Caco-2 (cell line): ENCODE measurements around the gene MTCH2. TPM values are rescaled to one million over a fixed set of nuclear protein-coding genes. Genes with fewer than 3 reads are reported as not detected.

Source experiments
- BruUV-seq: library from RNA; stranded (reverse); fragments of 400-500 nt; replicated peaks from 2 replicates; lab custom pipeline; 2021; lab: Mats Ljungman, UMichigan
- CTCF ChIA-PET: fragments of 300-600 bp; sonication (Branson Sonifier 250); formaldehyde crosslinking; loops from one replicate; lab custom pipeline; 2022; ENCODE audit warnings: antibody characterized with exemption; lab: Charles Lee
- POLR2A ChIA-PET: fragments of 300-600 bp; sonication (Branson Sonifier 250); formaldehyde crosslinking; loops from one replicate; lab custom pipeline; 2022; ENCODE audit warnings: antibody characterized with exemption; lab: Charles Lee
- DNase-seq, 2 experiments: peaks; one replicate each; pipeline versions ENCODE4 v3.0.0 to v3.0.0-alpha.2; 2020 to 2022
- H3K27me3 ChIP-seq: replicated peaks from 2 replicates; pipeline ENCODE4 v1.6.0; 2011; ENCODE audit warnings: low read length; ENCODE audit not compliant: control insufficient read depth, insufficient read depth
- H3K36me3 ChIP-seq: 2 replicates; pipeline ENCODE4 v1.5.1; 2011; ENCODE audit warnings: low read length; ENCODE audit not compliant: control insufficient read depth, insufficient read depth
- H3K4me1 ChIP-seq: fragments of 250-450 bp; sonication (Bioruptor Pico); 2 replicates; pipeline ENCODE4 v1.5.1; 2020; ENCODE audit warnings: mild to moderate bottlenecking
- H3K4me3 ChIP-seq: 2 replicates; pipeline ENCODE4 v1.5.1; 2011; ENCODE audit warnings: low read depth, mild to moderate bottlenecking, control low read depth, low read length
- H3K9me3 ChIP-seq: fragments of 250-450 bp; sonication (Bioruptor Pico); 2 replicates; pipeline ENCODE4 v1.5.1; 2020; ENCODE audit warnings: mild to moderate bottlenecking, moderate library complexity
- H3K27ac Mint-ChIP-seq: one replicate; pipeline ENCODE4 v1.8.0; 2022; ENCODE audit warnings: mixed read lengths; ENCODE audit not compliant: unreplicated experiment
- H3K27me3 Mint-ChIP-seq: one replicate; pipeline ENCODE4 v1.8.0; 2022; ENCODE audit warnings: mixed read lengths; ENCODE audit not compliant: insufficient read depth, unreplicated experiment
- H3K36me3 Mint-ChIP-seq: one replicate; pipeline ENCODE4 v1.8.0; 2022; ENCODE audit warnings: mild to moderate bottlenecking, mixed read lengths; ENCODE audit not compliant: insufficient read depth, unreplicated experiment
- H3K4me1 Mint-ChIP-seq: one replicate; pipeline ENCODE4 v1.8.0; 2022; ENCODE audit warnings: low read depth, mixed read lengths; ENCODE audit not compliant: unreplicated experiment
- H3K4me3 Mint-ChIP-seq: one replicate; pipeline ENCODE4 v1.8.0; 2022; ENCODE audit warnings: mild to moderate bottlenecking, moderate library complexity, mixed read lengths; ENCODE audit not compliant: unreplicated experiment
- H3K9me3 Mint-ChIP-seq: one replicate; pipeline ENCODE4 v1.8.0; 2022; ENCODE audit warnings: mixed read lengths; ENCODE audit not compliant: unreplicated experiment
- intact Hi-C: fragments of 100-400 bp; cut with micrococcal nuclease; formaldehyde crosslinking; loops from one replicate; pipeline ENCODE4 v1.10.0; 2022; ENCODE audit not compliant: unreplicated experiment
- total RNA-seq: library from RNA; stranded (reverse); gene quantifications from 2 replicates; pipeline ENCODE4 v1.2.3, GENCODE V29; 2022
- TF ChIP-seq, protein P1 (sequence below), 2 experiments: fragments of 200-600 bp in 1 of 2; IDR thresholded peaks; 1 replicate in 1 of 2; 2 replicates in 1 of 2; pipeline versions ENCODE4 v1.5.1 to v1.8.0; 2011 to 2022; ENCODE audit warnings: antibody characterized with exemption in 1 of 2, control low read depth in 1 of 2, inconsistent platforms in 1 of 2, low read depth in 1 of 2, low read length in 1 of 2, mild to moderate bottlenecking in 1 of 2, moderate library complexity in 1 of 2; ENCODE audit not compliant: insufficient read depth in 1 of 2, severe bottlenecking in 1 of 2, unreplicated experiment in 1 of 2

Gene MTCH2
- total RNA-seq, 1 experiment from 2014 or later, result 167 TPM

- H3K4me1 Mint-ChIP-seq, result no peaks in the 10 kb centered on the region
- no peak for DNase-seq
- no peak overlapping the region for H3K27ac Mint-ChIP-seq
- intact Hi-C loops, result no loop called here
- no peaks in the 10 kb centered on the region for H3K9me3 ChIP-seq
- H3K9me3 Mint-ChIP-seq, result no peaks in the 10 kb centered on the region
- no peaks in the 10 kb centered on the region for H3K36me3 Mint-ChIP-seq
- BruUV-seq, result no TSS peak
- H3K36me3 ChIP-seq, result no peaks in the 10 kb centered on the region
- peaks cover 12% of the 10 kb centered on the region for H3K27me3 Mint-ChIP-seq
- H3K4me3 ChIP-seq, result no peak overlapping the region
- H3K4me3 Mint-ChIP-seq, result no peak overlapping the region
- CTCF ChIA-PET, result no interaction called here
- H3K4me1 ChIP-seq, result 0 out of 2 replicates have a peak, but pooled peaks cover 5% of the 10 kb centered on the region
- POLR2A ChIA-PET, result no interaction called here
- TF ChIP-seq, protein P1, sequence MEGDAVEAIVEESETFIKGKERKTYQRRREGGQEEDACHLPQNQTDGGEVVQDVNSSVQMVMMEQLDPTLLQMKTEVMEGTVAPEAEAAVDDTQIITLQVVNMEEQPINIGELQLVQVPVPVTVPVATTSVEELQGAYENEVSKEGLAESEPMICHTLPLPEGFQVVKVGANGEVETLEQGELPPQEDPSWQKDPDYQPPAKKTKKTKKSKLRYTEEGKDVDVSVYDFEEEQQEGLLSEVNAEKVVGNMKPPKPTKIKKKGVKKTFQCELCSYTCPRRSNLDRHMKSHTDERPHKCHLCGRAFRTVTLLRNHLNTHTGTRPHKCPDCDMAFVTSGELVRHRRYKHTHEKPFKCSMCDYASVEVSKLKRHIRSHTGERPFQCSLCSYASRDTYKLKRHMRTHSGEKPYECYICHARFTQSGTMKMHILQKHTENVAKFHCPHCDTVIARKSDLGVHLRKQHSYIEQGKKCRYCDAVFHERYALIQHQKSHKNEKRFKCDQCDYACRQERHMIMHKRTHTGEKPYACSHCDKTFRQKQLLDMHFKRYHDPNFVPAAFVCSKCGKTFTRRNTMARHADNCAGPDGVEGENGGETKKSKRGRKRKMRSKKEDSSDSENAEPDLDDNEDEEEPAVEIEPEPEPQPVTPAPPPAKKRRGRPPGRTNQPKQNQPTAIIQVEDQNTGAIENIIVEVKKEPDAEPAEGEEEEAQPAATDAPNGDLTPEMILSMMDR (IDR thresholded peaks at IDR 0.05; ENCODE audit: insufficient read depth in 1 of 2, low read depth in 1 of 2, low read length in 1 of 2, severe bottlenecking in 1 of 2, unreplicated experiment in 1 of 2), result no peak
- H3K27me3 ChIP-seq, result peaks cover 4% of the 10 kb centered on the region
Observed at GRCh38 chr11:47595029-47595428, 47.3 kb downstream of the MTCH2 start.

DNA sequence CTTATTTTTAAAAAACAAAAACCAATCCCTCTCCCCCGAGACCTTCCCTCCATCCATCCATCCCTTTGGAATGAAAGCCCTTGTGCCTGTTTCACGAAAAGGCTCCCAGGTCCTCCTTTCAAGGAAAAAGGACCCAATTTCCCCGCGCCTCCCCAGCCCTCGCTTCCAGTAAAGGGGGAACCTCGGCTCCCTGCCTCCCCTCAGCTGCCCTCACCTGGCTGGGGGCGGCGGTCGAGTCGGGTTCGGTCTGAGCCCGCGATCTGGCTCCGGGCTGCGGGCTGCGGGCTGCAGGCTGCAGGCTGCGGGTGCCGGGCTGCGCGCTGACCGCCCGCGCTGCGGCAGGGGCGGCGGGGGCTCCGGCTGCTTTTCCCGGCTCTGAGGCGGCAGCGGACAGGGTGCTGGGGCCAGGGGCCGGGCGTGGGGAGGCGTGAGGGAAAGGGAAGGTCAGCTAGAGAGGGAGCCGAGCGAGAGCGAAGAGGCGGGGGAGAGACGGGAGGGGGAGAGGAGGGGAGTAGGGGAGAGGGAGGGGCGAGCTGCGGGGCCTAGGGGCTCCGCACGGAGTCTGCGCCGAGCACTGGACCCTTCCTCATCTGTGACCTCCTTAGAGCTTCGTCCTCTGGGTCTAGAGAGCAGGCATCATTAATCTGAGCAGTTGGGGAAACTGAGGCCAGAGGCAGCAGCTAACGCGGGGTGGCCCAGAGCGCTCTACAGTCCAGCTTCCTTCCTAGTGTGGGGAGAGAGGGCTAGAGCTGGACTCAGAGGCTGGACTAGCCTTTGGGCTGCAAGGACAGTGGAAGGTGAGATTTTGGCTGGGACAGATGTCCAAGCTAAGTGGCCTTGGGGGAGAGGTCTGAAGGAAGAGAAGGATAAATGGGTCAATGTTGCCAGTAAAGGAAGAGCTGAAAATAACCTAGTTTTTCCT is 48.2 kb downstream of the MTCH2 start, which contains the start of gene C1QTNF4:
C1QTNF4 (minus strand) TSS at position 478 of the 922 bp plus-strand sequence. CDS start 3,601 bp downstream, outside the sequence.
- Histone ChIP-seq H3K9me3 (no peaks in the 10 kb centered on the region), H3K4me1 (0 out of 2 replicates have a peak, but pooled peaks cover 5% of the 10 kb centered on the region), H3K27me3 (peaks cover 4% of the 10 kb centered on the region), H3K36me3 (no peaks in the 10 kb centered on the region), H3K4me3 (peak within 1 kb of the TSS; percentile 50)
- TF ChIP-seq, protein P1 (IDR thresholded peaks at IDR 0.05; ENCODE audit: insufficient read depth in 1 of 2, low read depth in 1 of 2, low read length in 1 of 2, severe bottlenecking in 1 of 2, unreplicated experiment in 1 of 2), result no peak
- no peaks in the 10 kb centered on the region for H3K4me1 Mint-ChIP-seq
- no peak within 1 kb of the TSS for H3K27ac Mint-ChIP-seq
- ChIA-PET CTCF (no interaction called here), POLR2A (no interaction called here)
- H3K4me3 Mint-ChIP-seq, result peak within 1 kb of the TSS; percentile 64
- intact Hi-C loops, result no loop called here
- DNase-seq, result peak in 1 of 2 experiments; percentile 40
- H3K9me3 Mint-ChIP-seq, result no peaks in the 10 kb centered on the region
- H3K27me3 Mint-ChIP-seq, result peaks cover 12% of the 10 kb centered on the region
- no TSS peak for BruUV-seq
- no peaks in the 10 kb centered on the region for H3K36me3 Mint-ChIP-seq

- TF ChIP-seq, protein P1 (IDR thresholded peaks at IDR 0.05; ENCODE audit: insufficient read depth in 1 of 2, low read depth in 1 of 2, low read length in 1 of 2, severe bottlenecking in 1 of 2, unreplicated experiment in 1 of 2), result no peak
- H3K4me1 Mint-ChIP-seq, result no peaks in the 10 kb centered on the region
- Histone ChIP-seq H3K36me3 (no peaks in the 10 kb centered on the region), H3K9me3 (no peaks in the 10 kb centered on the region), H3K27me3 (peaks cover 4% of the 10 kb centered on the region), H3K4me1 (0 out of 2 replicates have a peak, but pooled peaks cover 5% of the 10 kb centered on the region), H3K4me3 (peak overlapping the region; percentile 50; the same call in 1 of the 2 replicates)
- no peak overlapping the region for H3K27ac Mint-ChIP-seq
- H3K4me3 Mint-ChIP-seq, result peak overlapping the region; percentile 64
- no peaks in the 10 kb centered on the region for H3K9me3 Mint-ChIP-seq
- H3K27me3 Mint-ChIP-seq, result peaks cover 12% of the 10 kb centered on the region
- CTCF ChIA-PET, result no interaction called here
- H3K36me3 Mint-ChIP-seq, result no peaks in the 10 kb centered on the region
- no peak for DNase-seq
- POLR2A ChIA-PET, result no interaction called here
- intact Hi-C loops, result no loop called here
- no TSS peak for BruUV-seq
Observed at GRCh38 chr11:47593492-47593933, 48.8 kb downstream of the MTCH2 start.
